Thyroid gland (tissue), 4 donors: ENCODE measurements around the gene HDAC9.

ENCODE experiments used
- POLR2A ChIP-seq, 2 donors: fragments of 450-650 bp; IDR thresholded peaks; one replicate each; pipeline ENCODE4 v1.6.1; 2017; ENCODE audit warnings: antibody characterized with exemption in 2 of 2, mild to moderate bottlenecking in 2 of 2, moderate library complexity in 1 of 2
- TF ChIP-seq, protein P1 (sequence below), 6 experiments: fragments of 200-600 bp in 3 of 6; fragments of 450-650 bp in 3 of 6; sonication (generic) in 3 of 6; IDR thresholded peaks; one replicate each; pipeline ENCODE4 v1.5.1; 2016 to 2019; ENCODE audit warnings: antibody characterized with exemption in 6 of 6, mild to moderate bottlenecking in 2 of 6, inconsistent platforms in 1 of 6, moderate library complexity in 1 of 6

DNA sequence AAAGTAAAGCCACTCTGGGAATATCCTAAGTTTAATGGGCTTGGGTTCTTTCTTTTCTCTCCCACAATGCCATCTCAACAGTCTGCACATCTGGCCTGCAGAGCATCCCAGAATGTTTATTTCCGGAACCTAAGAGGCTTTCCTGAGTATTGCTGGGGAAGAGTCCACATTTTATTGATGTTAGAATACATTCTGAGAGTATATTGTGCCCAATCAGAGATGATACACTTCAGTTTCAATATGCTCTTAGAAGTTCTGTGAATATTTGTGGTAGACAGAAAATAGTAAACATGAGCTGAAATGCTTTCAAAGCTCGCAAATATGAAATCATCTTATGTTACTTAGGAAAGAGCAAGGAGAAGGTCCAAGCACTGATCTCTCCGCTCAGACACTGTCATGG lies 421.3 kb downstream of the HDAC9 start:
- TF ChIP-seq, protein P1, sequence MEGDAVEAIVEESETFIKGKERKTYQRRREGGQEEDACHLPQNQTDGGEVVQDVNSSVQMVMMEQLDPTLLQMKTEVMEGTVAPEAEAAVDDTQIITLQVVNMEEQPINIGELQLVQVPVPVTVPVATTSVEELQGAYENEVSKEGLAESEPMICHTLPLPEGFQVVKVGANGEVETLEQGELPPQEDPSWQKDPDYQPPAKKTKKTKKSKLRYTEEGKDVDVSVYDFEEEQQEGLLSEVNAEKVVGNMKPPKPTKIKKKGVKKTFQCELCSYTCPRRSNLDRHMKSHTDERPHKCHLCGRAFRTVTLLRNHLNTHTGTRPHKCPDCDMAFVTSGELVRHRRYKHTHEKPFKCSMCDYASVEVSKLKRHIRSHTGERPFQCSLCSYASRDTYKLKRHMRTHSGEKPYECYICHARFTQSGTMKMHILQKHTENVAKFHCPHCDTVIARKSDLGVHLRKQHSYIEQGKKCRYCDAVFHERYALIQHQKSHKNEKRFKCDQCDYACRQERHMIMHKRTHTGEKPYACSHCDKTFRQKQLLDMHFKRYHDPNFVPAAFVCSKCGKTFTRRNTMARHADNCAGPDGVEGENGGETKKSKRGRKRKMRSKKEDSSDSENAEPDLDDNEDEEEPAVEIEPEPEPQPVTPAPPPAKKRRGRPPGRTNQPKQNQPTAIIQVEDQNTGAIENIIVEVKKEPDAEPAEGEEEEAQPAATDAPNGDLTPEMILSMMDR (IDR thresholded peaks at IDR 0.05) = no peak
- no peak for TF ChIP-seq POLR2A (IDR thresholded peaks at IDR 0.05)
